C4-2B (cell line): ENCODE results near the gene MYCN.

Experiments
- ZFX ChIP-seq: fragments of 450-650 bp; IDR thresholded peaks from 2 replicates; pipeline ENCODE4 v1.6.1; 2017
- TF ChIP-seq, protein P1 (sequence below): fragments of 450-650 bp; conservative IDR thresholded peaks from 2 replicates; pipeline ENCODE4 v1.5.1; 2017; ENCODE audit warnings: mild to moderate bottlenecking

DNA sequence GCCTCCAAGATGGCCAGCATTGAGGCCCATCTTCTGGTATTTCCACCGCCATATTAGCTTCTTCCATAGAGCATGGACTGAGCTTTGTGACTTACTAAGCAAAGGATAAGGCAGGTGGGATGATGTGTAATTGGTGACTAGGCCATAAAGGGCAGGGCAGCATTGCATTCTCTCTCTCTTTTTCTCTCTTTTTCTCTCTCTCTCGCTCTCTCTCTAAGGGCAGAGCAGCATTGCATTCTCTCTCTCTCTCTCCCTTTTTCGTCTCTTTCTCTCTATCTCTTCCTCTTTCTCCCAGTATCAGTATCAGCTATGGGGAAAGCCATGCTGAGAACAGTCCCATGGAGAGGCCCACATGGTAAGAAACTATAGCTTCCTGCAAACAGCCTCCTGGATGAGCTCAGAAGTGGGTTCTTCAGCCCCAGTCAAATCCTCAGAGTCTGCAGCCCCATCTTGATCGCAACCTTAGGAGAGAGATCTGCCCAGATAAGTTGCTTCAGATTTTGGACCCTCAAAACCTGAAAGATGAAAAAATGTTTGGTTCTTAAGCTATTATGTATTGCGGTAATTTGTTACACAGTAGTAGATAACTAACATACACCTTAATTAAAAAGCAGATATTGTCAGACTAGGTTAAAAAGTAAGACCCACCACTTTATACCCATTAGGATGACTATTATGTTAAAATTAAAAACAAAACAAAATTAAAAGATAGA lies 39.1 kb upstream of the MYCN start:
- TF ChIP-seq, protein P1, sequence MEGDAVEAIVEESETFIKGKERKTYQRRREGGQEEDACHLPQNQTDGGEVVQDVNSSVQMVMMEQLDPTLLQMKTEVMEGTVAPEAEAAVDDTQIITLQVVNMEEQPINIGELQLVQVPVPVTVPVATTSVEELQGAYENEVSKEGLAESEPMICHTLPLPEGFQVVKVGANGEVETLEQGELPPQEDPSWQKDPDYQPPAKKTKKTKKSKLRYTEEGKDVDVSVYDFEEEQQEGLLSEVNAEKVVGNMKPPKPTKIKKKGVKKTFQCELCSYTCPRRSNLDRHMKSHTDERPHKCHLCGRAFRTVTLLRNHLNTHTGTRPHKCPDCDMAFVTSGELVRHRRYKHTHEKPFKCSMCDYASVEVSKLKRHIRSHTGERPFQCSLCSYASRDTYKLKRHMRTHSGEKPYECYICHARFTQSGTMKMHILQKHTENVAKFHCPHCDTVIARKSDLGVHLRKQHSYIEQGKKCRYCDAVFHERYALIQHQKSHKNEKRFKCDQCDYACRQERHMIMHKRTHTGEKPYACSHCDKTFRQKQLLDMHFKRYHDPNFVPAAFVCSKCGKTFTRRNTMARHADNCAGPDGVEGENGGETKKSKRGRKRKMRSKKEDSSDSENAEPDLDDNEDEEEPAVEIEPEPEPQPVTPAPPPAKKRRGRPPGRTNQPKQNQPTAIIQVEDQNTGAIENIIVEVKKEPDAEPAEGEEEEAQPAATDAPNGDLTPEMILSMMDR: no peak
- TF ChIP-seq ZFX: no peak
